Neuronal stem cell (in vitro differentiated cells): ENCODE data around the gene MLLT10.

Source experiments
- DNase-seq: peaks from one replicate; pipeline ENCODE4 v3.0.0-alpha.2; 2013; ENCODE audit warnings: low spot score
- H2AFZ ChIP-seq: one replicate; pipeline ENCODE4 v1.6.1; 2013; ENCODE audit warnings: mild to moderate bottlenecking, low read length, inconsistent platforms
- H2AK5ac ChIP-seq: 2 replicates; pipeline ENCODE4 v1.6.1; 2013; ENCODE audit warnings: low read depth, mild to moderate bottlenecking, inconsistent platforms, low read length, moderate library complexity, mixed read lengths
- H2BK120ac ChIP-seq: 2 replicates; pipeline ENCODE4 v1.6.1; 2013; ENCODE audit warnings: low read depth, mild to moderate bottlenecking, inconsistent platforms, low read length, moderate library complexity, mixed read lengths
- H2BK12ac ChIP-seq: one replicate; pipeline ENCODE4 v1.6.1; 2013; ENCODE audit warnings: low read length, inconsistent platforms
- H2BK15ac ChIP-seq: 2 replicates; pipeline ENCODE4 v1.6.1; 2013; ENCODE audit warnings: mild to moderate bottlenecking, low read length, inconsistent platforms, mixed read lengths
- H2BK5ac ChIP-seq: one replicate; pipeline ENCODE4 v1.6.1; 2013; ENCODE audit warnings: inconsistent platforms, mild to moderate bottlenecking, low read length, moderate library complexity
- H3K14ac ChIP-seq: one replicate; pipeline ENCODE4 v1.6.1; 2013; ENCODE audit warnings: low read length, inconsistent platforms
- H3K18ac ChIP-seq: 2 replicates; pipeline ENCODE4 v1.6.1; 2013; ENCODE audit warnings: low read length, inconsistent platforms
- H3K23ac ChIP-seq: 2 replicates; pipeline ENCODE4 v1.6.1; 2013; ENCODE audit warnings: low read depth, mild to moderate bottlenecking, mixed read lengths, low read length, inconsistent platforms; ENCODE audit not compliant: poor library complexity
- H3K27ac ChIP-seq: replicated peaks from 3 replicates; pipeline ENCODE4 v1.5.1; 2013; ENCODE audit warnings: low read length, inconsistent platforms
- H3K27me3 ChIP-seq, 3 experiments: 2 replicates each; pipeline ENCODE4 v1.6.1; 2013; ENCODE audit warnings: low read length in 3 of 3, mild to moderate bottlenecking in 2 of 3, inconsistent platforms in 1 of 3, low read depth in 1 of 3, mixed read lengths in 1 of 3, moderate library complexity in 1 of 3; ENCODE audit not compliant: control insufficient read depth in 3 of 3, insufficient read depth in 3 of 3
- H3K36me3 ChIP-seq, 2 donors: replicated peaks in 1 of 2; 2 replicates each; pipeline ENCODE4 v1.6.1; 2013; ENCODE audit warnings: low read length in 2 of 2; ENCODE audit not compliant: control insufficient read depth in 2 of 2, insufficient read depth in 2 of 2
- H3K4ac ChIP-seq: 2 replicates; pipeline ENCODE4 v1.6.1; 2013; ENCODE audit warnings: inconsistent platforms, mild to moderate bottlenecking, low read length, moderate library complexity
- H3K4me1 ChIP-seq, 2 donors: 1 replicate in 1 of 2; 2 replicates in 1 of 2; pipeline ENCODE4 v1.6.1; 2013; ENCODE audit warnings: low read length in 2 of 2, low read depth in 1 of 2; ENCODE audit not compliant: control insufficient read depth in 2 of 2, insufficient read depth in 1 of 2
- H3K4me2 ChIP-seq: one replicate; pipeline ENCODE4 v1.6.1; 2013; ENCODE audit warnings: mild to moderate bottlenecking, low read length, inconsistent platforms; ENCODE audit not compliant: insufficient read depth, poor library complexity, severe bottlenecking
- H3K4me3 ChIP-seq, 2 donors: 2 replicates each; pipeline ENCODE4 v1.5.1; 2013; ENCODE audit warnings: low read length in 2 of 2, mild to moderate bottlenecking in 2 of 2, inconsistent platforms in 1 of 2, moderate library complexity in 1 of 2
- H3K79me1 ChIP-seq: one replicate; pipeline ENCODE4 v1.6.1; 2013; ENCODE audit warnings: low read depth, mild to moderate bottlenecking, inconsistent platforms, low read length, moderate library complexity
- H3K9ac ChIP-seq: one replicate; pipeline ENCODE4 v1.6.1; 2013; ENCODE audit warnings: mild to moderate bottlenecking, low read depth, low read length, inconsistent platforms; ENCODE audit not compliant: poor library complexity
- H3K9me3 ChIP-seq, 2 donors: replicated peaks in 1 of 2; 2 replicates each; pipeline versions ENCODE3 to v1.6.1; 2013; ENCODE audit warnings: low read length in 2 of 2, mild to moderate bottlenecking in 2 of 2, inconsistent platforms in 1 of 2, low read depth in 1 of 2, mixed read lengths in 1 of 2, moderate library complexity in 1 of 2; ENCODE audit not compliant: control insufficient read depth in 2 of 2, insufficient read depth in 1 of 2
- H4K8ac ChIP-seq: one replicate; pipeline ENCODE4 v1.6.1; 2013; ENCODE audit warnings: low read depth, mild to moderate bottlenecking, inconsistent platforms, low read length, moderate library complexity
- H4K91ac ChIP-seq: one replicate; pipeline ENCODE4 v1.6.1; 2013; ENCODE audit warnings: low read length, low read depth, mild to moderate bottlenecking, inconsistent platforms; ENCODE audit not compliant: poor library complexity
- WGBS, 2 donors: extraction: QIAGEN DNeasy Blood & Tissue Kit; methylation state at CpG; one replicate each; pipeline ENCODE4 v1.1.7; 2013; ENCODE audit warnings: missing lambda C conversion rate in 2 of 2, mixed read lengths in 1 of 2; ENCODE audit not compliant: insufficient read length in 2 of 2, insufficient replicate concordance in 1 of 2; ENCODE audit errors: extremely low coverage in 2 of 2; 5-methylcytosine and 5-hydroxymethylcytosine counted together

The MLLT10 gene

DNA sequence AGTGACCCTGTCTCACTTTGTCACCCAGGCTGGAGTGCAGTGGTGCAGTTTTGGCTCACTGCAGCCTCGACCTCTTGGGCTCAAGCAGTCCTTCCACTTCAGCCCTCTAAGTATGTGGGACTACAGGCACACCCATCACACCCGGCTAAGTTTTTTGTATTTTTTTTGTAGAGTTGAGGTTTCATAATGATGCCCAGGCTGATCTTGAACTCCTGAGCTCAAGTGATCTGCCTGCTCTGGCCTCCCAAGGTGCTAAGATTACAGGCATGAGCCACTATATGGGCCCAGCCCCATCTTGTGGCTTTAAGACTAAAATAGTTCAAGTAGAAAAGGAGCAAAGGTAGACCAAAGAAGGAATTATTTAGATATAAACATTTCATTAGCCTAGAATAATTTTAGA is 65.5 kb downstream of the MLLT10 start:
- H4K8ac ChIP-seq = no peak overlapping the region
- H2AFZ ChIP-seq = no peak overlapping the region
- no peaks in the 10 kb centered on the region for H3K27me3 ChIP-seq
- DNase-seq = no peak
- no peak overlapping the region for H4K91ac ChIP-seq
- no peak overlapping the region for H2BK120ac ChIP-seq
- no peak overlapping the region for H2AK5ac ChIP-seq
- no peak overlapping the region for H3K9ac ChIP-seq
- H3K14ac ChIP-seq = no peak overlapping the region
- no peak overlapping the region for H3K23ac ChIP-seq
- WGBS, 2 donors = no CpG with 5 or more reads among the region's 2 CpGs
- no peak overlapping the region for H3K4ac ChIP-seq
- no peak overlapping the region for H3K4me2 ChIP-seq
- peaks cover 3% of the 10 kb centered on the region for H3K79me1 ChIP-seq
- no peak overlapping the region for H2BK15ac ChIP-seq
- H3K4me1 ChIP-seq = no peaks in the 10 kb centered on the region
- no peak overlapping the region for H3K4me3 ChIP-seq
- H2BK12ac ChIP-seq = no peak overlapping the region
- H3K27ac ChIP-seq = no peak overlapping the region
- no peaks in the 10 kb centered on the region for H3K9me3 ChIP-seq
- H3K18ac ChIP-seq = no peak overlapping the region
- H2BK5ac ChIP-seq = no peak overlapping the region
- H3K36me3 ChIP-seq = peaks cover 0 to 28% of the 10 kb centered on the region in 2 donors

DNA sequence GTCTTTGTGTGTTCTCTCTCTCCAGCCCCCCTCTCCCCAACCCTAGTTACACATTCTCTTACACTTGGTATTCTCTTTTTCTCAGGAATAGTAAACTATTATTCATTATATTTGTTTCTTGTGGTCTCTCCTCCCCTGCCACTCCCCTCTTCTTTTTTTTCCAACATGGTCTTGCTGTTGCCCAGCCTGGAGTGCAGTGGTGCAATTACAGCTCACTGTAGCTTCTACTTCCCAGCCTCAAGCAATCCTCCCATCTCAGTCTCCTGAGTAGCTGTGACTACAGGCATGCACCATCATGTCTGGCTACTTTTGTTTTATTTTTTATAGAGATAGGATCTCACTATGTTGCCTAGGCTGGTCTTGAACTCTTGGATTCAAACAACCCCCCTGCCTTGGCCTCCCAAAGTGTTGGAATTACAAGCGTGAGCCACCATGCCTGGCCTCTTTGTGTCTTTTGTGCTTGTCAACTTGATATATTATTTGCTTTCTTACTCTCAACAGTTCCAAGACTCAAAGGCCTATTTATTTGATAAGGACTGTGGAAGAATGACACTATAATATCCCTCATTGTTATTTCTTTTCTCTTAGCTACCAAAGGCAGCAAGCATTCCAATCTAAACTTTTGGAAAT is 66.9 kb downstream of the MLLT10 start:
- no peak overlapping the region for H3K27ac ChIP-seq

GRCh38 chr10:21602313-21602712 is 68.3 kb downstream of the MLLT10 start:
- no peak overlapping the region for H2BK120ac ChIP-seq
- H3K14ac ChIP-seq = no peak overlapping the region
- no peaks in the 10 kb centered on the region for H3K27me3 ChIP-seq
- H2BK5ac ChIP-seq = no peak overlapping the region
- no peak overlapping the region for H4K8ac ChIP-seq
- peaks cover 4% of the 10 kb centered on the region for H3K79me1 ChIP-seq
- no peak overlapping the region for H2BK12ac ChIP-seq
- H2BK15ac ChIP-seq = no peak overlapping the region
- H3K27ac ChIP-seq = no peak overlapping the region
- H3K4me2 ChIP-seq = no peak overlapping the region
- H3K4ac ChIP-seq = no peak overlapping the region
- no peak overlapping the region for H3K4me3 ChIP-seq
- H4K91ac ChIP-seq = no peak overlapping the region
- no peak overlapping the region for H3K23ac ChIP-seq
- H3K36me3 ChIP-seq = peaks cover under 1 to 46% of the 10 kb centered on the region in 2 donors
- WGBS, 2 donors = no CpG with 5 or more reads among the region's 1 CpG
- no peaks in the 10 kb centered on the region for H3K4me1 ChIP-seq
- no peak overlapping the region for H3K18ac ChIP-seq
- peaks cover 0 to 7% of the 10 kb centered on the region in 2 donors for H3K9me3 ChIP-seq
- no peak for DNase-seq
- no peak overlapping the region for H2AK5ac ChIP-seq
- no peak overlapping the region for H3K9ac ChIP-seq
- H2AFZ ChIP-seq = no peak overlapping the region

More for the DNA sequence above, 66.9 kb downstream of the MLLT10 start:
- Histone ChIP-seq H4K91ac (no peak overlapping the region), H2BK12ac (no peak overlapping the region), H3K9me3 (no peaks in the 10 kb centered on the region), H2AFZ (no peak overlapping the region), H3K4me2 (no peak overlapping the region), H3K27me3 (no peaks in the 10 kb centered on the region), H3K14ac (no peak overlapping the region), H3K79me1 (peaks cover 3% of the 10 kb centered on the region), H3K36me3 (peaks cover 0 to 35% of the 10 kb centered on the region in 2 donors), H3K4me1 (no peaks in the 10 kb centered on the region), H2BK5ac (no peak overlapping the region), H3K23ac (no peak overlapping the region), H3K4ac (no peak overlapping the region), H3K4me3 (no peak overlapping the region), H2BK15ac (no peak overlapping the region), H4K8ac (no peak overlapping the region), H3K18ac (no peak overlapping the region), H2BK120ac (no peak overlapping the region), H3K9ac (no peak overlapping the region), H2AK5ac (no peak overlapping the region)
- DNase-seq = no peak
- no CpG with 5 or more reads among the region's 1 CpG for WGBS, 2 donors

GRCh38 chr10:21603721-21604120 is 69.7 kb downstream of the MLLT10 start:
- Histone ChIP-seq H3K4me3 (no peak overlapping the region), H3K4ac (no peak overlapping the region), H3K14ac (no peak overlapping the region), H3K9me3 (peaks cover 0 to 21% of the 10 kb centered on the region in 2 donors), H3K4me2 (no peak overlapping the region), H4K91ac (no peak overlapping the region), H2BK12ac (no peak overlapping the region), H2BK15ac (no peak overlapping the region), H3K79me1 (peaks cover 5% of the 10 kb centered on the region), H2AFZ (no peak overlapping the region), H2BK120ac (no peak overlapping the region), H4K8ac (no peak overlapping the region), H3K4me1 (no peaks in the 10 kb centered on the region), H3K23ac (no peak overlapping the region), H3K18ac (no peak overlapping the region), H3K9ac (no peak overlapping the region), H3K36me3 (peaks cover 2 to 46% of the 10 kb centered on the region in 2 donors), H2BK5ac (no peak overlapping the region), H3K27ac (no peak overlapping the region), H3K27me3 (no peaks in the 10 kb centered on the region), H2AK5ac (no peak overlapping the region)
- DNase-seq = no peak
